ENCODE measurements around the gene PSMB8.

DNA sequence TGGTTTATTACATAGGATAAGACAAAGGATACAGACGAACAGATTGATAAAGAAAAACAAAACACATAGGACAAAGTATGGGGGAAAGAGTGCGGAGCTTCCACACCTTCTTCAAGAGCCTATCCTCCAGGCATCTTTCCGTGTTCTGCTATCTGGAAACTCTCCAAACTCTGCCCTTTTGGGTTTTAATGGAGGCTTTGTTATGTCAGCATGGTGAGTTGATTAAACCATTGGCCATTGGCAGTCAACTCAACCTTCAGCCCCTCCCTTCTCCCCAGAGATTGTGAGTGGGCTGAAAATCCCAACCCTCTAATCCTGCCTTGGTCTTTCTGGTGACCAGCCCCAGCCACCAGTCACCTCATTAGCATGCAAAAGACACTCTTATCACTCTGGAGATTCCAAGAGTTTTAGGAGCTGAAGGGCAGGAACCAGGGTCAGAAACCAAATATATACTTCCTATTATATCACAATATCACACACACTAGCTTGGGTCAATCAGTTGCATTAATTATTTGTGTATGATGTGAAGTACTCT, 50.9 kb downstream of the PSMB8 start:
- TF ChIP-seq TAF1 (IDR thresholded peaks at IDR 0.05; ENCODE audit: borderline replicate concordance, insufficient read depth, low read length) (no peak), POLR2AphosphoS5 (IDR thresholded peaks at IDR 0.05; ENCODE audit: low read depth, low read length) (no peak), SIN3A (IDR thresholded peaks at IDR 0.05; ENCODE audit: borderline replicate concordance, insufficient read depth, low read length) (no peak), REST (IDR thresholded peaks at IDR 0.05; ENCODE audit: insufficient read depth in 1 of 2, low read depth in 2 of 2, low read length in 2 of 2) (no peak)

All from PFSK-1 (cell line).